GM21526 (cell line): Measurements from ENCODE around the gene RAB3IL1.

ENCODE experiments used
- ATAC-seq: cut with Tn5 transposase; IDR thresholded peaks from one replicate; pipeline ENCODE4 v1.9.1; 2021; ENCODE audit warnings: moderate library complexity; ENCODE audit not compliant: unreplicated experiment, low FRiP score

RAB3IL1 gene

GRCh38 chr11:61851113-61851899 lies 66.1 kb downstream of the RAB3IL1 start:
- no peak for ATAC-seq

- ATAC-seq, result no peak
Observed at GRCh38 chr11:61850687-61851086, 66.7 kb downstream of the RAB3IL1 start.

- ATAC-seq, result no peak
Observed at GRCh38 chr11:61848631-61849030, 68.7 kb downstream of the RAB3IL1 start.

- ATAC-seq, result no peak
Observed at GRCh38 chr11:61847914-61848581, 69.3 kb downstream of the RAB3IL1 start.
